Calu3 (cell line): ENCODE data around the gene COL4A2. TPM values are rescaled to one million over a fixed set of nuclear protein-coding genes. Genes with fewer than 3 reads are reported as not detected.

Experiments
- BruUV-seq: library from RNA; stranded (reverse); fragments of 400-500 nt; replicated peaks from 2 replicates; lab custom pipeline; 2021; lab: Mats Ljungman, UMichigan
- CTCF ChIA-PET: fragments of 300-600 bp; sonication (Branson Sonifier 250); formaldehyde crosslinking; loops from one replicate; lab custom pipeline; 2022; ENCODE audit warnings: antibody characterized with exemption; lab: Charles Lee
- DNase-seq: peaks from one replicate; pipeline ENCODE4 v3.0.0; 2022
- H3K27ac Mint-ChIP-seq: one replicate; pipeline ENCODE4 v1.8.0; 2022; ENCODE audit warnings: mixed read lengths; ENCODE audit not compliant: unreplicated experiment
- H3K27me3 Mint-ChIP-seq: one replicate; pipeline ENCODE4 v1.8.0; 2022; ENCODE audit warnings: mixed read lengths; ENCODE audit not compliant: unreplicated experiment
- H3K36me3 Mint-ChIP-seq: one replicate; pipeline ENCODE4 v1.8.0; 2022; ENCODE audit warnings: mild to moderate bottlenecking, moderate library complexity, mixed read lengths; ENCODE audit not compliant: insufficient read depth, unreplicated experiment
- H3K4me1 Mint-ChIP-seq: one replicate; pipeline ENCODE4 v1.8.0; 2022; ENCODE audit warnings: mild to moderate bottlenecking, low read depth, mixed read lengths; ENCODE audit not compliant: unreplicated experiment
- H3K4me3 Mint-ChIP-seq: one replicate; pipeline ENCODE4 v1.8.0; 2022; ENCODE audit warnings: mild to moderate bottlenecking, low read depth, moderate library complexity, mixed read lengths; ENCODE audit not compliant: unreplicated experiment
- H3K9me3 Mint-ChIP-seq: one replicate; pipeline ENCODE4 v1.8.0; 2022; ENCODE audit warnings: low read depth, mixed read lengths; ENCODE audit not compliant: unreplicated experiment
- CTCF ChIP-seq: fragments of 200-600 bp; IDR thresholded peaks from one replicate; pipeline ENCODE4 v1.8.0; 2022; ENCODE audit warnings: antibody characterized with exemption; ENCODE audit not compliant: unreplicated experiment
- intact Hi-C: fragments of 100-400 bp; cut with micrococcal nuclease; formaldehyde crosslinking; loops from one replicate; pipeline ENCODE4 v1.10.0; 2022; ENCODE audit not compliant: unreplicated experiment
- total RNA-seq: library from RNA; stranded (reverse); gene quantifications from 2 replicates; pipeline ENCODE4 v1.2.3, GENCODE V29; 2022

Gene COL4A2
- total RNA-seq, 1 experiment from 2014 or later, result 0.42 TPM

- Mint-ChIP-seq H3K9me3 (no peaks in the 10 kb centered on the region), H3K27me3 (no peaks in the 10 kb centered on the region), H3K27ac (no peak overlapping the region), H3K4me3 (no peak overlapping the region), H3K4me1 (peaks cover 9% of the 10 kb centered on the region), H3K36me3 (no peaks in the 10 kb centered on the region)
- CTCF ChIA-PET, result no interaction called here
- DNase-seq, result no peak
- intact Hi-C loops, result no loop called here
- no peak for TF ChIP-seq CTCF
- BruUV-seq, result no TSS peak
These were observed 22.8 kb downstream of the COL4A2 start for GRCh38 chr13:110329798-110330461.

- no peak for TF ChIP-seq CTCF
- Mint-ChIP-seq H3K9me3 (no peaks in the 10 kb centered on the region), H3K36me3 (no peaks in the 10 kb centered on the region), H3K4me1 (peaks cover 9% of the 10 kb centered on the region), H3K4me3 (no peak overlapping the region), H3K27ac (no peak overlapping the region), H3K27me3 (no peaks in the 10 kb centered on the region)
- intact Hi-C loops, result no loop called here
- CTCF ChIA-PET, result no interaction called here
- BruUV-seq, result no TSS peak
- no peak for DNase-seq
These were observed 23.5 kb downstream of the COL4A2 start for GRCh38 chr13:110330491-110331011.

- Mint-ChIP-seq H3K4me3 (no peak overlapping the region), H3K27ac (no peak overlapping the region), H3K4me1 (peaks cover 9% of the 10 kb centered on the region), H3K9me3 (no peaks in the 10 kb centered on the region), H3K36me3 (no peaks in the 10 kb centered on the region), H3K27me3 (no peaks in the 10 kb centered on the region)
- BruUV-seq, result no TSS peak
- CTCF ChIA-PET, result no interaction called here
- DNase-seq, result no peak
- no peak for TF ChIP-seq CTCF
- intact Hi-C loops, result no loop called here
These were observed 24.3 kb downstream of the COL4A2 start for GRCh38 chr13:110331362-110331761.

- Mint-ChIP-seq H3K27me3 (no peaks in the 10 kb centered on the region), H3K36me3 (no peaks in the 10 kb centered on the region), H3K27ac (no peak overlapping the region), H3K4me3 (no peak overlapping the region), H3K4me1 (no peaks in the 10 kb centered on the region), H3K9me3 (no peaks in the 10 kb centered on the region)
- no peak for TF ChIP-seq CTCF
- intact Hi-C loops, result no loop called here
- BruUV-seq, result no TSS peak
- no peak for DNase-seq
- CTCF ChIA-PET, result no interaction called here
These were observed 25.7 kb downstream of the COL4A2 start for GRCh38 chr13:110332750-110333149.
